ENCODE measurements around the gene VTI1A. TPM values are rescaled to one million over a fixed set of nuclear protein-coding genes. Genes with fewer than 3 reads are reported as not detected.

VTI1A gene
- total and polyA plus RNA-seq, 2 of the 8 experiments (the other 6 are each of a cell fraction or from before 2014, with no cell fraction given) = 6.0 to 20.0 TPM

DNA sequence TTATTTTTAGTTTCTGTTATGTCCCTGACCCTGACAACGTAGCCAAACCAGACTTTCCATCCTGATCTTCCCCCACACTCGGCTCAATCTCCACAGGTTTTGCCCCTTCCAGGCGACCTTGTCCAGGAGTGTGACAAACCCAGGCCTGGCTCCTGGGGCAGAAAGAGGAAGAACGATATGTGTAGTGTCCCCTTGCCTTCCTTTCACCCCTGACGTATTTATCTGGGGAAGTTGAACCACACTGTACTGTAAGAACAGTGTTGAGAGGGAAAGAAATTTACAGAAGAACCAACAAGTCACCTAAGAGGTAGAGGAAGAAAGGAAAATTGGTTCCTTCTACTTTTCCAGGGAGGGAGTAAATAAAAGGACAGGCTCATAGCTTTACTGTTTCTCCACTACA, 158.0 kb downstream of the VTI1A start:
- no peaks in the 10 kb centered on the region for H4K20me1 ChIP-seq (replicated peaks in 1 of 2; ENCODE audit: control insufficient read depth in 1 of 2, insufficient read depth in 2 of 2, low read length in 2 of 2)
- no peaks in the 10 kb centered on the region for H3K79me1 ChIP-seq (ENCODE audit: low read depth, low read length)
- no peak overlapping the region for H4K5ac ChIP-seq (ENCODE audit: insufficient read length, low read depth, low read length)
- WGBS, 2 experiments (ENCODE audit: extremely low coverage in 1 of 2, insufficient coverage in 1 of 2, insufficient read length in 1 of 2, insufficient replicate concordance in 2 of 2, low coverage in 1 of 2, low lambda C conversion rate in 2 of 2, missing lambda C conversion rate in 1 of 2) = 87% methylated on average over 5 of the region's 5 CpGs; no CpG with 5 or more reads in 1 of the 2 experiments
- H3K27me3 ChIP-seq (replicated peaks in 1 of 4; ENCODE audit: control insufficient read depth in 3 of 4, extremely low read depth in 1 of 4, insufficient read depth in 3 of 4, low read length in 3 of 4) = no peaks in the 10 kb centered on the region
- H3K18ac ChIP-seq (ENCODE audit: extremely low read depth, low read length) = no peak overlapping the region
- ChIA-PET CTCF (ENCODE audit: partially characterized antibody) (interaction anchor here (0.7 kb wide), 1 partner anchor 687 kb away, joined by 4 read pairs; no protein-coding TSS in a partner anchor), POLR2A (ENCODE audit: partially characterized antibody) (no interaction called here)
- no peak overlapping the region for H4K8ac ChIP-seq (ENCODE audit: extremely low read depth, insufficient read depth, low read length)
- no peak overlapping the region for H3K4me3 ChIP-seq (ENCODE audit: extremely low read depth in 1 of 4, insufficient read depth in 2 of 4, low read depth in 3 of 4, low read length in 4 of 4)
- no peaks in the 10 kb centered on the region for H3K4me1 ChIP-seq (replicated peaks in 1 of 4; ENCODE audit: control insufficient read depth in 3 of 4, insufficient read depth in 4 of 4, low read length in 3 of 4)
- FAIRE-seq (no peak), DNase-seq (ENCODE audit: low read depth in 1 of 2, low spot score in 2 of 2) (no peak)
- no peak overlapping the region for H2BK15ac ChIP-seq (ENCODE audit: low read length)
- TF ChIP-seq BRCA1 (IDR thresholded peaks at IDR 0.05; ENCODE audit: low read depth, low read length) = no peak
- TF ChIP-seq EGR1 (IDR thresholded peaks at IDR 0.05; ENCODE audit: borderline replicate concordance, low read depth, low read length) = no peak
- no peak for TF ChIP-seq RBBP5 (IDR thresholded peaks at IDR 0.05; ENCODE audit: borderline replicate concordance, low read depth, low read length)
- no peak for TF ChIP-seq SIRT6 (IDR thresholded peaks at IDR 0.05; ENCODE audit: low read length)
- no peak for TF ChIP-seq JUN (IDR thresholded peaks at IDR 0.05; ENCODE audit: low read depth, low read length)
- no peak for TF ChIP-seq FOSL1 (IDR thresholded peaks at IDR 0.05; ENCODE audit: insufficient read depth, low read depth, low read length)
- no peak for TF ChIP-seq ASH2L (IDR thresholded peaks at IDR 0.05; ENCODE audit: low read length)
- no peak for TF ChIP-seq SP2 (IDR thresholded peaks at IDR 0.05; ENCODE audit: low read length)
- TF ChIP-seq CEBPB (IDR thresholded peaks at IDR 0.05; ENCODE audit: low read depth, low read length) = no peak
- TF ChIP-seq SAP30 (IDR thresholded peaks at IDR 0.05; ENCODE audit: insufficient read depth, insufficient replicate concordance, low read length) = no peak
- no peak for TF ChIP-seq KDM1A (IDR thresholded peaks at IDR 0.05; ENCODE audit: borderline replicate concordance, low read length)
- H2AK5ac ChIP-seq (ENCODE audit: low read depth, low read length) = no peak overlapping the region
- H3K9me3 ChIP-seq (ENCODE audit: insufficient read depth in 2 of 2, low read depth in 1 of 2, low read length in 1 of 2) = no peaks in the 10 kb centered on the region
- H3K9ac ChIP-seq (replicated peaks in 1 of 4; ENCODE audit: extremely low read depth in 1 of 4, low read depth in 3 of 4, low read length in 3 of 4) = no peak overlapping the region
- no peaks in the 10 kb centered on the region for H3K79me2 ChIP-seq (ENCODE audit: control insufficient read depth in 1 of 2, insufficient read depth in 2 of 2, low read length in 2 of 2)
- H3K4ac ChIP-seq (replicated peaks; ENCODE audit: insufficient read length, low read depth, low read length) = no peak overlapping the region
- no peak overlapping the region for H2BK12ac ChIP-seq (ENCODE audit: low read depth, low read length)
- no peak overlapping the region for H2BK120ac ChIP-seq (replicated peaks; ENCODE audit: low read depth, low read length)
- no peak overlapping the region for H3K56ac ChIP-seq (replicated peaks; ENCODE audit: insufficient read length, low read depth, low read length)
- no peak overlapping the region for H3K14ac ChIP-seq (ENCODE audit: insufficient read length)
- H3K23ac ChIP-seq (ENCODE audit: insufficient read length) = no peak overlapping the region
- H3K27ac ChIP-seq (ENCODE audit: low read depth, low read length) = no peak overlapping the region
- no peak overlapping the region for H2BK20ac ChIP-seq (ENCODE audit: low read length)
- no peak overlapping the region for H3K4me2 ChIP-seq (ENCODE audit: insufficient read depth in 1 of 2, low read depth in 2 of 2, low read length in 2 of 2)
- no peak overlapping the region for H2BK5ac ChIP-seq (ENCODE audit: low read depth, low read length)
- no peaks in the 10 kb centered on the region for H3K36me3 ChIP-seq (ENCODE audit: control insufficient read depth in 2 of 4, insufficient read depth in 4 of 4, low read length in 3 of 4)
- H4K91ac ChIP-seq (replicated peaks; ENCODE audit: insufficient read length, low read length) = no peak overlapping the region
- H3K23me2 ChIP-seq (ENCODE audit: low read depth, low read length) = no peaks in the 10 kb centered on the region
- no peak overlapping the region for H2AFZ ChIP-seq (ENCODE audit: low read length)
